Choroid plexus epithelial cell (primary cell): ENCODE data around the gene PHOX2B.

Experiments used
- DNase-seq: peaks from one replicate; pipeline ENCODE4 v3.0.0-alpha.2; 2010; ENCODE audit warnings: low read depth
- H3K4me3 ChIP-seq: 2 replicates; pipeline ENCODE4 v1.5.1; 2011; ENCODE audit warnings: low read depth, mild to moderate bottlenecking, control low read depth, low read length, moderate library complexity
- TF ChIP-seq, protein P1 (sequence below): conservative IDR thresholded peaks from 2 replicates; pipeline ENCODE4 v1.5.1; 2011; ENCODE audit warnings: low read depth, mild to moderate bottlenecking, control low read depth, inconsistent platforms, low read length, moderate library complexity

PHOX2B gene

DNA sequence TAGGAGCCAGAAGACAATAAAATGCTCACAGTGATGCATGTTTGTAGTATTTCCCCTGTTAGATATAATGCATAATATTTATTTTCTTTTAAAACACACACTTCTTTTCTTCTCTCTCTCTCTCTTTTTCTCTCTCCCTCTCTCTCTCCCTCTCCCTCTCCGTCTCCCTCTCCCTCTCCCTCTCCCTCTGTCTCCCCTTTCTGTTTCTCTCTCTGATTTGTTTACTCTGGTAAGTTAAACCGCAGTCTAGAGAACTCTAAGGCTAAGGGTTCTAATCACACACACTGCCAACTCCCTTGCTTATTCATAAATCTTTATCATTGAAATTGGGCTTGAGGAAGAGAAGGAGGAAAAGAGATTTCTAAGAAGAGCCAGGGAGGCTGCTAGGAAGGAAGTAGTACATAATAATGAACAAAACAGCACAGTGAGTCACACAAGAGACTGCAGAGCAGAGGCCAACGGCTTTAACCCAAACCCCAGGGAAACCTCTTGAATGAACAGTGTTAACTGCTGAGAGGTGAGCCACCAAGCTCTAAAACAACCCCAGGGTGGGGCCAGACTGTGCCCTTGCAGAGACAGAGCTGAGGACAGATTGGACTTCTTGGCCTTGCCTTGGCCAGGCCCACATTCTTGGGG lies 9.1 kb upstream of the PHOX2B start:
- DNase-seq = no peak
- H3K4me3 ChIP-seq = no peak overlapping the region
- TF ChIP-seq, protein P1, sequence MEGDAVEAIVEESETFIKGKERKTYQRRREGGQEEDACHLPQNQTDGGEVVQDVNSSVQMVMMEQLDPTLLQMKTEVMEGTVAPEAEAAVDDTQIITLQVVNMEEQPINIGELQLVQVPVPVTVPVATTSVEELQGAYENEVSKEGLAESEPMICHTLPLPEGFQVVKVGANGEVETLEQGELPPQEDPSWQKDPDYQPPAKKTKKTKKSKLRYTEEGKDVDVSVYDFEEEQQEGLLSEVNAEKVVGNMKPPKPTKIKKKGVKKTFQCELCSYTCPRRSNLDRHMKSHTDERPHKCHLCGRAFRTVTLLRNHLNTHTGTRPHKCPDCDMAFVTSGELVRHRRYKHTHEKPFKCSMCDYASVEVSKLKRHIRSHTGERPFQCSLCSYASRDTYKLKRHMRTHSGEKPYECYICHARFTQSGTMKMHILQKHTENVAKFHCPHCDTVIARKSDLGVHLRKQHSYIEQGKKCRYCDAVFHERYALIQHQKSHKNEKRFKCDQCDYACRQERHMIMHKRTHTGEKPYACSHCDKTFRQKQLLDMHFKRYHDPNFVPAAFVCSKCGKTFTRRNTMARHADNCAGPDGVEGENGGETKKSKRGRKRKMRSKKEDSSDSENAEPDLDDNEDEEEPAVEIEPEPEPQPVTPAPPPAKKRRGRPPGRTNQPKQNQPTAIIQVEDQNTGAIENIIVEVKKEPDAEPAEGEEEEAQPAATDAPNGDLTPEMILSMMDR = no peak

DNA sequence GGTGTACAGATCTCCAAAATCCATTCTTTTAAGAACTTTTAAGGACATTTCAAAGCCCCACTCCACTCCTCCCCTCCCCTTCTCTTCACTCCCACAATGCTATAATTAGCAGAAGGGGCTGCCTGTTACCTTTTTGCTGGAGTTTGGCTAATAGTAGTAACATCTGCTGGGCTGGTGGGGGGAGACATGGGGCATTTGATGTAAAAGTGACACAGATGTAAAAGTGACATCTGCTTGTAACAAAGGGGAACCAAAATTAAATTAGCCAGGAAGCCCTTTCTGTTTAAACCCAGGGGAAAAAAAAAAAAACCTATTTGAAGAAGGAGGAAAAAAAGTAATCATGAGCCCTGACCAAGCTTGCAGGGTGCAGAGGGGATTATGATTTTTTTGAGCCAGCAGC lies 5.4 kb upstream of the PHOX2B start:
- no peak for DNase-seq
- H3K4me3 ChIP-seq = no peak overlapping the region
- TF ChIP-seq, protein P1 = no peak

DNA sequence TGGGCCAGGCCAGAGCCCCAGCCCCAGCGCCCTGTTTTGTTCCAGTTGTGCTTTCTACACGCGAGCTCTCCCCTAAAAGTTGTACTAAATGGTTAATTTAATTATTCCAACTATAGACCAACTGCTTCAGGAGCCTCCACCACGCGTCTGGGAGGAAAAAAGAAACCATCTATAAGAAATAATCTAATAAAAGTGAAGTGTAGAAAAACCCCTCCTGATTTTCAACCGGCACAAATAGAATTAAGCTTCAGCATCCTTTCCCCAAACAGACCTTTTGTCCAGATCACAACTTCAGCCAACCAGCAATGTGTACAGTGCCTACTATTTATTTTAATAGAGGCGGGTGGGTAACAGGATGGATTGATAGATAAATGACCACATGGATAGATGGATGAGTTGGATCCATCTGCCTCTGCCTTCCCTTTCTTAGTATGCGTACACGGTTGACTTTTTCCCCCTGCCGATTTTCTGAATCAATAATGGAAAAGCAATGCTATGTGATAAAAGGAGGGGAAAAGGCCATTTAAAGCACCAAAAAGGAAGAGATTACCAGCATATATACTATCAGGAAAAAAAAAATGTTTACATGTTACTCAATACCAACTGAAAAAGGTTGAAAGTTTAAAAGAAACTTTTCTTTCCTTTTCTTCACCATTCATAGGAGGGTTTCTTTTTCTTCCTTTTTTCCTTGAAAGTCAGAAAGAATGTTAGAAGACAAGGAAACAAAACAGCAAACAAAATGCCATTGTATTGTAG lies 3.7 kb upstream of the PHOX2B start:
- TF ChIP-seq, protein P1 = no peak
- H3K4me3 ChIP-seq = no peak overlapping the region
- DNase-seq = no peak

DNA sequence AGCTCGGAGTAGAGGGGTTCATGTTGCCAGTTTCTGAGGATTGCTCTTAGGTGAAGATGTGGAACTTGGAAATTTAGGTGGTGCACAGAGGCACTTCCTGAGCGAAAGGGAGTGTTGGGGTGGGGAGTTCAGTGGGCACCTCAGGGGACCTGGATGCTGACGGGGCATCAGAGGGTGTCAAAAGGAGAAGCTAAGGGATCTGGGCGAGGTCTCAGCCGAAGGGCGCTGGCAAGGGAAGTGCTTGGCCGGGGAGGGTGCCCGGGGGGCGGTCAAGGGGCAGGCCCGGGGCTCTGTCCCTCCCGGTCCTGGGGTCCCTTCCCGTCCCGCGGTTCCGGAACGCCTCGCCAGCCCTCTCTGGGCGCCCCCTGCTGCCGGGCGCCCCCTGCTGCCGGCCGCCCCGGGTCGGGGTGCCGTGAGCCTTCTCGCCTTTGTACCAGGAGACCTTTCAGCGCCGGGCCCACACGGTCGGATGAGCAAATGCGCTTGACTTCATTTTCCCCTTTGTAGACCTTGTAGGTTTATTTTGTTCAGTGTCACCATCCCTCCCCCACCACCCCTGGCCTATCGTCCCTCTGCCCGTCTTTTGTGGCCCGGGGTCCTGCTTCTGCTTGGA lies 3.0 kb upstream of the PHOX2B start:
- TF ChIP-seq, protein P1 = no peak
- no peak for DNase-seq
- H3K4me3 ChIP-seq = no peak overlapping the region

DNA sequence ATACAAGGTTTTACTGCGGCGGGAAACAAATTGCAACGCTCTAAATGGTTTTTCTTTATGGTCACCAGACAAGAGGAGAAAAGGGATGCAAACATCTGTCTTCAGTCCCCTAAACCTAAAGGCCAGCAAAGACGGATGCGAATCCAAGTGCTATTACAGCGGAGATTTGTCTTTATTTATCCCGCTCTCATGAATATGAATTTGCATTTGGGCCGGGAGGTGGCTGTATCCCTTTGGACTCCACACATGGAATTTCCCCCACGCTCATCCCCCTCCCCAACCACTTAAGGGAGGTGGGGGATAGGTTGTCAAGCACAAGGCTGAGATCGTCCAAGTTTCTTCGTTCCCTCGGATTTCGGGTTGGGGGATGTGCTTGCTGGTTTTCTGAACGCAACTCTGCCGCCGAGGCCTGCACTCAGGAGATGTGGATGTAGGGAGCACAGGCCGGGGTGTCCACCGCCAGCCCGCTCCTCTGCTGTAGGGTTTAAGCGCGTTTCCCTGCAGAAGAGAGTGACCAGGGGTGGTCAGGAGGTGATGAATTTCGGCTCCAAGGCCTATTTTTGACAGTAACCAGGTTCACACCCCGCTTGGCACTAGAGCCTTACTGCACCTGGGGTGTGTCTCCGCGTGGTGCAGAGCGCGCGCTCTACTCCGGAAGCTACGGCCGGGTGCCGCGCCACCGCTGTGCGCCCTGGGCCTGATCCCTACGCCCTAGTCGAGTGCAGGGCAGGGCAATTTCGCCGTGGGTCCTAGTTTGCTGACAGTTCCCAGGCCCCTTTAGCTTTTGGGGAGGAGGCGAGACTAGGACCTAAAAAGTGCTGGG lies 2.3 kb upstream of the PHOX2B start:
- TF ChIP-seq, protein P1 = no peak
- H3K4me3 ChIP-seq = no peak overlapping the region
- DNase-seq = no peak

DNA sequence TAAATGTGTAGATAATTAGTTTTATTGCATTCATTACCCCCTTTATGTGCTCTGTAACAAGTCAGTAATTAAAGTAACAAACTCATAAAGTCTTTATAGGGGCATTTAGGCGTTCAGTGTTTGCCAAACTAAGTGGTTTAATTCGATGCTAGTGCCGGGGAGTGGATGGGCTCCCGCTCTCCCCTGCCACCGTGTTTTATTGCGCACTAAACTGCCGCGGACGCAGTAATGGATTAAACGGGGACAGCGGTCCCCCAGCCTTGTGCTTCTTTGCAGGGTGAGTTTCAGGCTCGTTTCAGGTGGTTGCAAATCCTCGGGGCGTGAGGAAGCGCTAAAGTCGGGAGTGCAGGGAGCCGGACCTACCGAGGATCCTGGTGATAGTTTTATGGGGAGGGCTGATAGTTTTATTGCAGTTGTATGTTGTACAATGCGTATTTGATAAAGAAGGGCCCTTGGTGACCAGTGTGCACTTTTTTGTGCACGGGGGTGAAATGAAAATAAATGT lies 1.6 kb upstream of the PHOX2B start:
- TF ChIP-seq, protein P1 = no peak
- no peak overlapping the region for H3K4me3 ChIP-seq
- no peak for DNase-seq
